Endothelial cell of umbilical vein (primary cell): Measurements from ENCODE around the gene SCARF2. TPM values are rescaled to one million over a fixed set of nuclear protein-coding genes. Genes with fewer than 3 reads are reported as not detected.

Experiments used
- BruUV-seq: library from RNA; stranded (reverse); fragments of 400-500 nt; replicated peaks from 2 replicates; lab custom pipeline; 2021; lab: Mats Ljungman, UMichigan
- CTCF ChIA-PET: fragments of 300-600, 350-600 bp; sonication (Branson Sonifier 250); formaldehyde crosslinking; loops from one replicate; lab custom pipeline; 2021; ENCODE audit warnings: antibody characterized with exemption, inconsistent platforms; lab: Charles Lee
- POLR2A ChIA-PET: fragments of 300-600, 350-600 bp; sonication (Branson Sonifier 250); formaldehyde crosslinking; loops from one replicate; lab custom pipeline; 2021; ENCODE audit warnings: antibody characterized with exemption, inconsistent platforms; lab: Charles Lee
- DNase-seq: peaks from one replicate; pipeline ENCODE4 v3.0.0-alpha.2; 2011; ENCODE audit warnings: low read depth, low spot score
- FAIRE-seq: peaks from 2 replicates; lab custom pipeline; 2011; peaks lifted over from hg19 to GRCh38; lab: Jason Lieb, UNC
- H2AFZ ChIP-seq: 2 replicates; pipeline ENCODE4 v1.6.0; 2012; ENCODE audit warnings: low read depth, low read length, control low read depth, inconsistent platforms
- H3K27ac ChIP-seq: 2 replicates; pipeline ENCODE4 v1.5.1; 2011; ENCODE audit warnings: low read depth, mild to moderate bottlenecking, control low read depth, low read length, moderate library complexity; ENCODE audit not compliant: insufficient read depth
- H3K27me3 ChIP-seq, 2 experiments: 2 replicates each; pipeline versions ENCODE4 v1.6.0 to v1.6.1; 2011; ENCODE audit warnings: low read length in 2 of 2, mixed read lengths in 1 of 2; ENCODE audit not compliant: control insufficient read depth in 2 of 2, insufficient read depth in 2 of 2
- H3K36me3 ChIP-seq, 2 experiments: 2 replicates in 1 of 2; 3 replicates in 1 of 2; pipeline ENCODE4 v1.5.1; 2011; ENCODE audit warnings: low read length in 2 of 2, mild to moderate bottlenecking in 1 of 2, moderate library complexity in 1 of 2; ENCODE audit not compliant: control insufficient read depth in 2 of 2, insufficient read depth in 2 of 2; ENCODE audit errors: extremely low read depth in 1 of 2
- H3K4me1 ChIP-seq: 3 replicates; pipeline ENCODE4 v1.5.1; 2011; ENCODE audit warnings: mild to moderate bottlenecking, low read length; ENCODE audit not compliant: control insufficient read depth, insufficient read depth; ENCODE audit errors: extremely low read depth
- H3K4me2 ChIP-seq: 2 replicates; pipeline ENCODE4 v1.6.1; 2011; ENCODE audit warnings: low read length, control low read depth, mixed read lengths; ENCODE audit not compliant: insufficient read depth
- H3K4me3 ChIP-seq, 3 experiments: fragments of 200-600 bp in 1 of 3; sonication (generic), shearing (Covaris generic) in 1 of 3; replicated peaks in 1 of 3; 2 replicates each; pipeline ENCODE4 v1.5.1; 2011 to 2016; ENCODE audit warnings: control low read depth in 3 of 3, low read length in 3 of 3, mild to moderate bottlenecking in 2 of 3, inconsistent platforms in 1 of 3, low read depth in 1 of 3, moderate library complexity in 1 of 3; ENCODE audit not compliant: insufficient read depth in 1 of 3
- H3K79me2 ChIP-seq: 2 replicates; pipeline ENCODE4 v1.6.0; 2012; ENCODE audit warnings: low read length, inconsistent platforms; ENCODE audit not compliant: control insufficient read depth, insufficient read depth
- H3K9ac ChIP-seq: replicated peaks from 2 replicates; pipeline ENCODE3; 2011; ENCODE audit warnings: low read length, control low read depth; ENCODE audit not compliant: insufficient read depth; ENCODE audit errors: extremely low read depth
- H3K9me1 ChIP-seq: replicated peaks from 3 replicates; pipeline ENCODE4 v1.6.0; 2011; ENCODE audit warnings: mild to moderate bottlenecking, low read length; ENCODE audit not compliant: control insufficient read depth, insufficient read depth; ENCODE audit errors: extremely low read depth
- H3K9me3 ChIP-seq: replicated peaks from 2 replicates; pipeline ENCODE4 v1.5.1; 2012; ENCODE audit warnings: low read length, inconsistent platforms; ENCODE audit not compliant: control insufficient read depth, insufficient read depth
- H4K20me1 ChIP-seq: replicated peaks from 2 replicates; pipeline ENCODE3; 2011; ENCODE audit warnings: mild to moderate bottlenecking, low read length; ENCODE audit not compliant: control insufficient read depth, insufficient read depth; ENCODE audit errors: extremely low read depth
- GATA2 ChIP-seq: IDR thresholded peaks from 2 replicates; pipeline ENCODE4 v1.7.0; 2011; ENCODE audit warnings: low read depth, mild to moderate bottlenecking, moderate library complexity, mixed read lengths, low read length; ENCODE audit not compliant: insufficient read length, insufficient read depth
- JUN ChIP-seq: IDR thresholded peaks from 2 replicates; pipeline ENCODE4 v1.6.1; 2011; ENCODE audit warnings: borderline replicate concordance, low read depth; ENCODE audit not compliant: insufficient read length, insufficient read depth
- MYC ChIP-seq: IDR thresholded peaks from one replicate; pipeline ENCODE4 v1.6.1; 2011; ENCODE audit warnings: mild to moderate bottlenecking, low read depth, low read length
- POLR2A ChIP-seq: IDR thresholded peaks from 2 replicates; pipeline ENCODE4 v1.6.1; 2012; ENCODE audit warnings: low read depth, mild to moderate bottlenecking, control low read depth, low read length
- dilution Hi-C: fragments of 300-500 bp; cut with MboI; formaldehyde crosslinking; loops from one replicate; pipeline ENCODE4 v1.15.0; 2019; ENCODE audit warnings: low sequenced_read_pairs; ENCODE audit not compliant: extremely low pct_ligation_motif_present
- intact Hi-C: fragments of 100-400 bp; cut with micrococcal nuclease; formaldehyde crosslinking; loops from one replicate; pipeline ENCODE4 v1.10.0; 2022
- polyA plus RNA-seq, 4 experiments: library from polyadenylated mRNA; depleted of rRNA in 3 of 4; stranded (reverse) in 3 of 4; unstranded in 1 of 4; fragments of >200 nt; gene quantifications; 2 replicates each; pipeline versions ENCODE4 v1.2.1 to v1.2.3, GENCODE V29; 2011 to 2012; ENCODE audit warnings: missing spikeins in 1 of 4
- total RNA-seq: library from RNA; stranded (reverse); gene quantifications from 2 replicates; pipeline ENCODE4 v1.2.3, GENCODE V29; 2021
- TF ChIP-seq, protein P1 (sequence below), 2 donors: IDR thresholded peaks; 1 replicate in 1 of 2; 2 replicates in 1 of 2; pipeline ENCODE4 v1.5.1; 2011; ENCODE audit warnings: low read length in 2 of 2, mild to moderate bottlenecking in 2 of 2, moderate library complexity in 2 of 2, control low read depth in 1 of 2, inconsistent platforms in 1 of 2, low read depth in 1 of 2; ENCODE audit not compliant: insufficient read depth in 1 of 2; ENCODE audit errors: extremely low read depth in 1 of 2

SCARF2 gene
- total and polyA plus RNA-seq, 2 donors (not counting 3 experiments of a cell fraction or from before 2014, with no cell fraction given): 15.7 to 20.1 TPM

DNA sequence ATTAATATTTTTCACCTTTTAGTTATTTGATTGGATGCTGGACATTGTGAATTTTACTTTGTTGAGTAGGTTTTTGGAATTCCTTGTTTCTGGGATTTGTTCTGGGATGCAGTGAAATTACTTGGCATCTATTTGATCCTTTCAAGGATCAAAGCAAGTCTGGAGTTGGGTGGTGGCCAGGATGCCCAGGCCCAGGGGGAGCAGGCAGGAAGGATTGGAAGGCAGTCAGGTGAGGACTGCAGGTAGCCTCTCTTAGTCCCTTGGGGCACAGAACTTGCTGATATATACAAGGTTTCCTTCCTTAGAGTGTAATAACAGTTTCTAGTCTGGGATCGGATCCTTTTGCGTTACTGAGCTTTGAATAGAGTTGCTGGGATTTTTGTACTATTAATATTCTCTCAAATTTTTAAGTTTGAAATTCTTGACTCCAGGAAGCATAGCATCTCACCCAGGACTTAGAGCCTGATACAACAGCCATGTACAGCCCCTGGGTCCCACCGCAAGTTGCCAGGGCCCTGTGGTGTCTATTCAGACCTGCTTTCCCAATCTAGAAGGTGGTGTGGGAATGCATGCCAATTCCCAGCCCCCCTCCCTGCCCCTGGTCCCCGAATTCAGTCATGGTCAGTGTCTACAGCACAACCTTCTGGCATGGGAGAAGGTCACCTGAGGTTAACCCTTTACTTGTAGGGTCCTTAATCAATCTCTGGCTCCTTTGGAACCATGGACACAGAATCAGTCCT lies 37.6 kb downstream of the SCARF2 start:
- H3K4me1 ChIP-seq: no peaks in the 10 kb centered on the region
- H3K36me3 ChIP-seq: peaks cover 2 to 13% of the 10 kb centered on the region in 2 experiments
- no peak for FAIRE-seq
- H4K20me1 ChIP-seq: no peaks in the 10 kb centered on the region
- no peak overlapping the region for H2AFZ ChIP-seq
- intact Hi-C loops: no loop called here
- peaks cover 2% of the 10 kb centered on the region for H3K79me2 ChIP-seq
- TF ChIP-seq JUN (no peak), POLR2A (no peak), GATA2 (no peak), MYC (no peak)
- TF ChIP-seq, protein P1, sequence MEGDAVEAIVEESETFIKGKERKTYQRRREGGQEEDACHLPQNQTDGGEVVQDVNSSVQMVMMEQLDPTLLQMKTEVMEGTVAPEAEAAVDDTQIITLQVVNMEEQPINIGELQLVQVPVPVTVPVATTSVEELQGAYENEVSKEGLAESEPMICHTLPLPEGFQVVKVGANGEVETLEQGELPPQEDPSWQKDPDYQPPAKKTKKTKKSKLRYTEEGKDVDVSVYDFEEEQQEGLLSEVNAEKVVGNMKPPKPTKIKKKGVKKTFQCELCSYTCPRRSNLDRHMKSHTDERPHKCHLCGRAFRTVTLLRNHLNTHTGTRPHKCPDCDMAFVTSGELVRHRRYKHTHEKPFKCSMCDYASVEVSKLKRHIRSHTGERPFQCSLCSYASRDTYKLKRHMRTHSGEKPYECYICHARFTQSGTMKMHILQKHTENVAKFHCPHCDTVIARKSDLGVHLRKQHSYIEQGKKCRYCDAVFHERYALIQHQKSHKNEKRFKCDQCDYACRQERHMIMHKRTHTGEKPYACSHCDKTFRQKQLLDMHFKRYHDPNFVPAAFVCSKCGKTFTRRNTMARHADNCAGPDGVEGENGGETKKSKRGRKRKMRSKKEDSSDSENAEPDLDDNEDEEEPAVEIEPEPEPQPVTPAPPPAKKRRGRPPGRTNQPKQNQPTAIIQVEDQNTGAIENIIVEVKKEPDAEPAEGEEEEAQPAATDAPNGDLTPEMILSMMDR (IDR thresholded peaks at IDR 0.05; ENCODE audit: extremely low read depth in 1 of 2, insufficient read depth in 1 of 2, low read depth in 1 of 2, low read length in 2 of 2): no peak
- ChIA-PET CTCF (interaction anchor here (1.1 to 1.6 kb wide), 2 partner anchors 8 to 18 kb away, joined by 4 to 6 read pairs; no protein-coding TSS in a partner anchor), POLR2A (no interaction called here)
- H3K27ac ChIP-seq: no peak overlapping the region
- no peaks in the 10 kb centered on the region for H3K9me1 ChIP-seq
- dilution Hi-C loops: no loop called here
- no peak overlapping the region for H3K9ac ChIP-seq
- H3K9me3 ChIP-seq: no peaks in the 10 kb centered on the region
- no peak overlapping the region for H3K4me2 ChIP-seq
- DNase-seq: no peak
- H3K27me3 ChIP-seq: no peaks in the 10 kb centered on the region
- no TSS peak for BruUV-seq
- H3K4me3 ChIP-seq: no peak overlapping the region
